MG63 (cell line): ENCODE results near the gene IP6K1. TPM values are rescaled to one million over a fixed set of nuclear protein-coding genes. Genes with fewer than 3 reads are reported as not detected.
"Not testable (repeated sequence)": the region's sequence is repeated elsewhere in the genome, so short reads cannot be mapped to it uniquely, and the experiment has no call there.

ENCODE experiments used
- DNase-seq: peaks from one replicate; pipeline ENCODE4 v3.0.0-alpha.2; 2020
- H3K27me3 ChIP-seq: fragments of 250-450 bp; sonication (Bioruptor Pico); 2 replicates; pipeline ENCODE4 v1.5.1; 2020; ENCODE audit warnings: mild to moderate bottlenecking, moderate library complexity
- H3K36me3 ChIP-seq: fragments of 250-450 bp; sonication (Bioruptor Pico); 2 replicates; pipeline ENCODE4 v1.5.1; 2020; ENCODE audit warnings: mild to moderate bottlenecking, moderate library complexity
- H3K4me3 ChIP-seq: fragments of 250-450 bp; sonication (Bioruptor Pico); 2 replicates; pipeline ENCODE4 v1.5.1; 2020; ENCODE audit warnings: mild to moderate bottlenecking, moderate library complexity
- H3K9me3 ChIP-seq: fragments of 250-450 bp; sonication (Bioruptor Pico); 2 replicates; pipeline ENCODE4 v1.5.1; 2020; ENCODE audit warnings: mild to moderate bottlenecking, moderate library complexity
- total RNA-seq: library from RNA; depleted of rRNA; stranded (reverse); fragments of >200 nt; shearing (Covaris generic); gene quantifications from 2 replicates; pipeline ENCODE4 v1.2.3, GENCODE V29; 2014; ENCODE audit warnings: low replicate concordance

The IP6K1 gene
- total RNA-seq, 1 experiment from 2014 or later = 19.5 TPM

GRCh38 chr3:49801160-49801559 lies 14.8 kb upstream of the IP6K1 start:
- no peak overlapping the region for H3K4me3 ChIP-seq
- H3K36me3 ChIP-seq = no peaks in the 10 kb centered on the region; the same call in 1 of the 2 replicates
- no peaks in the 10 kb centered on the region for H3K27me3 ChIP-seq
- DNase-seq = no peak
- H3K9me3 ChIP-seq = no peaks in the 10 kb centered on the region

- peak; percentile 81 for DNase-seq
- Histone ChIP-seq H3K36me3 (no peaks in the 10 kb centered on the region), H3K27me3 (no peaks in the 10 kb centered on the region), H3K4me3 (no peak within 1 kb of the TSS), H3K9me3 (no peaks in the 10 kb centered on the region)
Measured at GRCh38 chr3:49799761-49800160, 13.4 kb upstream of the IP6K1 start, which contains the start of gene CDHR4. TSS of gene CDHR4 (minus strand) at chr3:49799873. CDS start at chr3:49799812, 61 bp downstream.

GRCh38 chr3:49799105-49799504 lies 12.8 kb upstream of the IP6K1 start:
- Histone ChIP-seq H3K4me3 (no peak overlapping the region), H3K36me3 (no peaks in the 10 kb centered on the region), H3K27me3 (no peaks in the 10 kb centered on the region), H3K9me3 (no peaks in the 10 kb centered on the region)
- DNase-seq = no peak

- no peaks in the 10 kb centered on the region for H3K27me3 ChIP-seq
Measured at GRCh38 chr3:49794926-49795905, 8.9 kb upstream of the IP6K1 start.

GRCh38 chr3:49794431-49794830 lies 8.1 kb upstream of the IP6K1 start:
- no peak for DNase-seq

More at GRCh38 chr3:49794926-49795905, 8.9 kb upstream of the IP6K1 start:
- no peaks in the 10 kb centered on the region for H3K9me3 ChIP-seq
- no peaks in the 10 kb centered on the region for H3K36me3 ChIP-seq
- no peak for DNase-seq
- no peak overlapping the region for H3K4me3 ChIP-seq

GRCh38 chr3:49793486-49794085 lies 7.2 kb upstream of the IP6K1 start:
- H3K36me3 ChIP-seq = no peaks in the 10 kb centered on the region
- H3K27me3 ChIP-seq = no peaks in the 10 kb centered on the region
- no peaks in the 10 kb centered on the region for H3K9me3 ChIP-seq
- no peak overlapping the region for H3K4me3 ChIP-seq
- no peak for DNase-seq

More at GRCh38 chr3:49794431-49794830, 8.1 kb upstream of the IP6K1 start:
- Histone ChIP-seq H3K36me3 (no peaks in the 10 kb centered on the region), H3K9me3 (no peaks in the 10 kb centered on the region), H3K27me3 (no peaks in the 10 kb centered on the region), H3K4me3 (no peak overlapping the region)

- no peaks in the 10 kb centered on the region for H3K36me3 ChIP-seq
- no peak overlapping the region for H3K4me3 ChIP-seq
- H3K9me3 ChIP-seq = no peaks in the 10 kb centered on the region
- DNase-seq = no peak
- H3K27me3 ChIP-seq = no peaks in the 10 kb centered on the region
Measured at GRCh38 chr3:49792371-49793150, 6.2 kb upstream of the IP6K1 start.

- Histone ChIP-seq H3K9me3 (no peaks in the 10 kb centered on the region), H3K36me3 (no peaks in the 10 kb centered on the region), H3K4me3 (no peak overlapping the region), H3K27me3 (no peaks in the 10 kb centered on the region)
- no peak for DNase-seq
Measured at GRCh38 chr3:49791571-49791970, 5.2 kb upstream of the IP6K1 start.

- no peaks in the 10 kb centered on the region for H3K36me3 ChIP-seq
- H3K27me3 ChIP-seq = no peaks in the 10 kb centered on the region
- DNase-seq = no peak
- H3K9me3 ChIP-seq = no peaks in the 10 kb centered on the region
- H3K4me3 ChIP-seq = no peak overlapping the region
Measured at GRCh38 chr3:49790626-49791411, 4.5 kb upstream of the IP6K1 start.

GRCh38 chr3:49788056-49788455 lies 1.7 kb upstream of the IP6K1 start:
- H3K27me3 ChIP-seq = no peaks in the 10 kb centered on the region
- no peak overlapping the region for H3K4me3 ChIP-seq
- H3K9me3 ChIP-seq = no peaks in the 10 kb centered on the region
- H3K36me3 ChIP-seq = peaks cover 4% of the 10 kb centered on the region; the same call in 1 of the 2 replicates
- no peak for DNase-seq

- Histone ChIP-seq H3K9me3 (no peaks in the 10 kb centered on the region), H3K4me3 (no peak overlapping the region), H3K27me3 (no peaks in the 10 kb centered on the region), H3K36me3 (peaks cover 4% of the 10 kb centered on the region; the same call in 1 of the 2 replicates)
- no peak for DNase-seq
Measured at GRCh38 chr3:49787536-49787935, 1.2 kb upstream of the IP6K1 start.

- H3K9me3 ChIP-seq = no peaks in the 10 kb centered on the region
- H3K4me3 ChIP-seq = peak overlapping the region; percentile 92
- no peak for DNase-seq
- H3K27me3 ChIP-seq = no peaks in the 10 kb centered on the region
- peaks cover 4% of the 10 kb centered on the region; the same call in 1 of the 2 replicates for H3K36me3 ChIP-seq
Measured at GRCh38 chr3:49787182-49787464, 781 bp upstream of the IP6K1 start.

GRCh38 chr3:49785565-49786356 lies 581 bp downstream of the IP6K1 start:
- DNase-seq = peak; percentile 30
- Histone ChIP-seq H3K27me3 (no peaks in the 10 kb centered on the region), H3K4me3 (peak overlapping the region; percentile 92), H3K36me3 (peaks cover 4% of the 10 kb centered on the region; the same call in 1 of the 2 replicates), H3K9me3 (no peaks in the 10 kb centered on the region)

- not testable (repeated sequence) for DNase-seq, H3K9me3 ChIP-seq, H3K4me3 ChIP-seq, H3K36me3 ChIP-seq, H3K27me3 ChIP-seq
Measured at GRCh38 chr3:49782277-49782676, 4.1 kb downstream of the IP6K1 start.

- DNase-seq = no peak
- H3K27me3 ChIP-seq = no peaks in the 10 kb centered on the region
- no peak overlapping the region for H3K4me3 ChIP-seq
- peaks cover 4% of the 10 kb centered on the region; the same call in 1 of the 2 replicates for H3K36me3 ChIP-seq
- no peaks in the 10 kb centered on the region for H3K9me3 ChIP-seq
Measured at GRCh38 chr3:49781415-49782199, 4.7 kb downstream of the IP6K1 start.
